ENCODE results near the gene ARHGEF6.
"Not testable (repeated sequence)": the region's sequence is repeated elsewhere in the genome, so short reads cannot be mapped to it uniquely, and the experiment has no call there.

The ARHGEF6 gene, protein sequence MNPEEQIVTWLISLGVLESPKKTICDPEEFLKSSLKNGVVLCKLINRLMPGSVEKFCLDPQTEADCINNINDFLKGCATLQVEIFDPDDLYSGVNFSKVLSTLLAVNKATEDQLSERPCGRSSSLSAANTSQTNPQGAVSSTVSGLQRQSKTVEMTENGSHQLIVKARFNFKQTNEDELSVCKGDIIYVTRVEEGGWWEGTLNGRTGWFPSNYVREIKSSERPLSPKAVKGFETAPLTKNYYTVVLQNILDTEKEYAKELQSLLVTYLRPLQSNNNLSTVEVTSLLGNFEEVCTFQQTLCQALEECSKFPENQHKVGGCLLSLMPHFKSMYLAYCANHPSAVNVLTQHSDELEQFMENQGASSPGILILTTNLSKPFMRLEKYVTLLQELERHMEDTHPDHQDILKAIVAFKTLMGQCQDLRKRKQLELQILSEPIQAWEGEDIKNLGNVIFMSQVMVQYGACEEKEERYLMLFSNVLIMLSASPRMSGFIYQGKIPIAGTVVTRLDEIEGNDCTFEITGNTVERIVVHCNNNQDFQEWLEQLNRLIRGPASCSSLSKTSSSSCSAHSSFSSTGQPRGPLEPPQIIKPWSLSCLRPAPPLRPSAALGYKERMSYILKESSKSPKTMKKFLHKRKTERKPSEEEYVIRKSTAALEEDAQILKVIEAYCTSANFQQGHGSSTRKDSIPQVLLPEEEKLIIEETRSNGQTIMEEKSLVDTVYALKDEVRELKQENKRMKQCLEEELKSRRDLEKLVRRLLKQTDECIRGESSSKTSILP

DNA sequence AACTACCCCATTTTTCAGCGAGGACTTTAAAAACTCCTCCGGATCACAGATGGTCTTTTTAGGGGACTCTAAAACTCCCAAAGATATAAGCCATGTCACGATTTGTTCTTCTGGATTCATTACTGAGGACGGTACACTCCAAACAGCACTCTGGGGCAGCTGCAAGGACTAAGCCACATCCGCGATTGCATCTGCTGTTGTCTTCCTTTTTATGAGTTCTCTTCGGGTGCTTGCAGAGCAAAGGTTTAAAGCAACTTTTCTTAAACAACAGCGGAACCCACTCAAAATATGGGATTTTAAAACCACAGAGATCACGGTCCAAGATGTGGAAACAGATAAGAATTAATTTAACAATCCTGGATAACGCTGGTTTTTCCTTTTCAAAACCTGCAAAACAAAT lies at the start of gene ARHGEF6:
Gene ARHGEF6 (minus strand): TSS at position 170 of the 400 bp plus-strand sequence. CDS start 50 bp downstream, at position 120.
- DNase-seq = no peak

DNA sequence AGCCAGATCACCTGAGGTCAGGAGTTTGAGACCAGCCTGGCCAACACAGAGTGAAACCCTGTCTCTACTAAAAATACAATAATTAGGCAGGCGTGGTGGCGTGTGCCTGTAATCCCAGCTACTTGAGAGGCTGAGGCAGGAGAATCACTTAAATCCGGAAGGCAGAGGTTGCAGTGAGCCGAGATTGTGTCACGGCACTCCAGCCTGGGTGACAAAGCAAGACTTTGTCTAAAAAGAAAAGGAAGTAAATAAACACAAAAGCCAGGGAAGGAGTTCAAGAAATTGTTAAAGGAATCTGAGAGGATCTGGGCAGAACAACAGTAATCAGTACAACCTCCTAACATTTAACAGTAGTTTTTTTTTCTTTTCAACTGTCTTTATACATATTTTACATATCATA lies 48.7 kb upstream of the ARHGEF6 start:
- DNase-seq = no peak

DNA sequence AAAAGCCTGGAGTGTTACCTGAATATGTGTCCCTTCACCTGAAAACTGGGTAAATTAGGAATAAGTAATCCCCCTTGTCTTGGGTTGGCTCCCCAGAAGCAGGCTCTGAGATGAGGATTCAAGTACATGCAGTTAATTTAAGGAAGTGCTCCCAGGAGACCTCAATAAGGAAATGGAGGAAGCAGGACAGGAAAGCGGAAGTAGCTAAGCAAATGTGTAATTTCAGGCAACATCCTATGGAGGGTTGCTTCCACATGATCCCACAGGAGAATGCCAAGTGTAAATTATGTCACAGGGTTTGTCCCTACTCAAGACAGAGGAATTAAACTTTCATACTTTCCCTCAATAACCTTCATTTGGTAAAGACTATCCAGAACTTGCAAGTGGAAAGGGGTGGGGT lies 48.1 kb upstream of the ARHGEF6 start:
- DNase-seq = no peak

DNA sequence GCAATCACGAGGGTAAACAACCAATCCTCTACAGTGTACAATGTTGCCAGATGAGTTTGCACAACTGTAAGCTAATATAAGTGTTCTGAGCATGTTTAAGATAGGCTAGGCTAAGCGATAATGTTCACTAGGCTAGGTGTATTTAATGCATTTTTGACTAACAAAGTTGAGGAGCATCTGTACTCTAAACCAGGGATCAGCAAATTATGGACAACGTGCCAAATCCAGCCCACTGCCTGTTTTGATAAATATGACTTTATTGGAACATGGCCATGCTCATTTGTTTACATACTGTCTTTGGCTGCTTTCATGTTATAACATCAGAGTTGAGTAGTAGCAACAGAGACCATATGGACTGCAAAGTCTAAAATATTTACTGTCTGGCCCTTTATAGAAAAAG lies 46.3 kb upstream of the ARHGEF6 start:
- no peak for DNase-seq

DNA sequence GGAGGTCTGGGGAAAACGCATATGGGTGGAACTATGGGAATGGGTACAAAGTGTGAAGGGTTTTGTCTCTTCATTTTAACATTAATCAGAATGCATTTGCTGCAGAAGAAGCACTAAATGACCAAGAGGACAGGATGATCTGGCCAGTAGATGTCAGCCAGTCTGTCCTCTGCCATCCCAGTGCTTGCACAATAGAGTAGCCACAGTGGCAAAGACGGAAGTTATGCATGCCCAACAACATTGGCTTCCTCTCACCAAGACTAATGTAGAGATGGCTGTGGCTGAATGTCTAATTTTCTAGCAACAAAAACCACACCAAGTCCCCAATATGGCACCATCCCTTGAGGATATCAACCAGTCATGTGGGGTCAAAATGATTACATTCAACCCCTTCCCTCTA lies 45.0 kb upstream of the ARHGEF6 start:
- no peak for DNase-seq

DNA sequence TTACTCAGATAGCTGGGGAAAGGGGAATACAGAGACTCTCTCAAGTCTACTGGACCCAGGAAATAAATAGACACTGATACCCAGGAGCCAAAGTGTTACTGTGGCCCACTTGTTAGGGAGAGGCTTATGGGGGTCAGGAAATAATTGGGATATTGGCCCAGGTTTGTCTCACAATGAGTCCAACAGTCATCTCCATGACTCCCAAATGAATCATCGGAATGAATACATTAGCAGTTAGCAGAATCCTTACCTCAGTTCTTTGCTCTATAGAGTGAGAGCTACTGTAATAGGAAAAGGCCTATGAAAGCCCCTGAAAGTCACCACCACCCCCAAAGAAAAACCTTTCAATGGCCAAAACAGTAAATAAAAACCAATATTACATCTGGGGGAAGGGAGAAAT lies 42.4 kb upstream of the ARHGEF6 start:
- DNase-seq = no peak

DNA sequence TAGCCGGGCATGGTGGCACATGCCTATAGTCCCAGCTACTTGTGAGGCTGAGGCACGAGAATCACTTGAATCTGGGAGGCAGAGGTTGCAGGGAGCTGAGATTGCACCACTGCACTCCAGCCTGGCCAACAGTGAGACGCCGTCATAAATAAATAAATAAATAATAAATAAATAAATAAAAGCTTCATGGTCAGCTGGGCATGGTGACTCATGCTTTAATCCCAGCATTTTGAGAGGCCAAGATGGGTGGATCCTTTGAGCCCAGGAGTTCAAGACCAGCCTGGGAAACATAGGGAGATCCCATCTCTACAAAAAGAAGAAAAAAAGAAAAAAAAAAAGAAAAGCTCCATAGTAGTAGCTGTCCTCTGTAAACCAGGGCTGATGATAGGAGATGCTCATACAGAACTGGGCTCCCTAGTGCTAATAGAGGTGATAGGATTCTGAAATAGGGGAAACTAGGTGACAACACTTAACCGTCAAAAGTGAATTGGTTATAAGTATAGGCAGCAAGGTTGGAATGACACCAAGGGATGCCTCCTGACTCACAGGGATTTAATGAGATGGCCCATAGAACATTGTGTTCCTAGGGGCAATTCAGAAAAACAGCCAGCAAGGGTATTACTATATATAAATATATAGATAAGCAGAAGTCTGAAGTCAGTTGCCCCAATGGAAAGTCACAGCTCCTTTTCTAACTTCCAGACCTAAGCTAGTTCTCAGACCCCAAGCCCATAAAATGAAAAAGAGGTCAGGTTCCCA lies 41.8 kb upstream of the ARHGEF6 start:
- no peak for DNase-seq

DNA sequence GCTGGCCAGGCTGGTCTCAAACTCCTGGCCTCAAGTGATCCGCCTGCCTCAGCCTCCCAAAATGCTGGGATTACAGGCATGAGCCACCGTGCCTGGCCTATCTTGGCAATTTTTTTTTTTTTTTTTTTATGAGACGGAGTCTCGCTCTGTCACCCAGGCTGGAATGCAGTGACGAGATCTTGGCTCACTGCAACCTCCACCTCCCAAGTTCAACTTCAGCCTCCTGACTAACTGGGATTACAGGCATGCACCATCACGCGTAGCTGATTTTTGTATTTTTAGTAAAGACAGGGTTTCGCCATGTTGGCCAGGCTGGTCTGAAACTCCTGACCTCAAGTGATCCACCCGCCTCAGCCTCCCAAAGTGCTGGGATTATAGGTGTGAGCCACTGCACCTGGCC lies 39.0 kb upstream of the ARHGEF6 start:
- not testable (repeated sequence) for DNase-seq

DNA sequence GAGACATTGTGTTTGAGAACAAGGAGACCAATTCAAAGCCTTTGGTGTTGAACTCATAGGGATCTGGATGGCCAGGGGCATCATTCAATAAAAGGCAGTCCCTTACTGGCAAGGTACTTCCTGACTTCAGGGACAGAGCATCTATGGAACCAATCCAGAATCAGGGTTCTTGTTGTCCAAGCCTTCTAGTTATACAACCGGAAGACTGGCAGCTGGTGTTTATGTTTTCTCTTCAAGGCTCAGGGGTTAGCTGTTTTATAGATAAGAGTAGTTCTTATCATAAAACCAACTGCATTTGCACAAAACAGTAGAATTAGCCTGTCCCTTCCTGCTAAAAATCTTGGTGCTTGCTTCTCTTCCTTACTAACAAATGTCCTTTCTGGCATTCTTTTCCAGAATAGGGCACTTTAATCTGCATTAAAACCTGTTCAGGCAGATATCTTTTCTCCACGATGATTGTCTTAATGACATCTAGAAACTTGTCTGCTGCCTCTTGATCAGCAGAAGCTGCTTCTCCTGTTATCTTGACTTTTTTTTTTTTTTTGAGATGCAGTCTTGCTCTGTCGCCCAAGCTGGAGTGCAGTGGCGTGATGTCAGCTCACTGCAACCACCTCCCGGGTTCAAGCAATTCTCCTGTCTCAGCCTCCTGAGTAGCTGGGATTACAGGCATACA lies 38.4 kb upstream of the ARHGEF6 start:
- DNase-seq = no peak

DNA sequence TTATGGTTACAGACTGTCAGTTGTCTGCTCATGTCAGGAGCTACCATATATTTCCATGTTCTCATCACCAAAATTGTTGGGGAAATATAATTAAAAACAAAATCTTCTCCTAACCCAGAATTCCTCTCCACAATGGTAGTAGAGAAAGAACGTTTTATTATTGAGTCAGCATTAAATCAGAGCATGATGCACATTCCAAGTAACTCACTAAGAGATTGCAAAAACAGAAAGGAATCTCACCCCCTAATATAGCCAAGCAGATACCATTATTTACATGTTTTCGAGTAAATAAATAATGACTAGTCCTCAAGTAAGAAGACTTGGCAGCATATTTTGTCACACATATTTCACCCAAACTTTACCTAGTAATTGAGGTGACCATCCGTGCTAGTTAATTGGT lies 36.2 kb upstream of the ARHGEF6 start:
- DNase-seq = no peak

DNA sequence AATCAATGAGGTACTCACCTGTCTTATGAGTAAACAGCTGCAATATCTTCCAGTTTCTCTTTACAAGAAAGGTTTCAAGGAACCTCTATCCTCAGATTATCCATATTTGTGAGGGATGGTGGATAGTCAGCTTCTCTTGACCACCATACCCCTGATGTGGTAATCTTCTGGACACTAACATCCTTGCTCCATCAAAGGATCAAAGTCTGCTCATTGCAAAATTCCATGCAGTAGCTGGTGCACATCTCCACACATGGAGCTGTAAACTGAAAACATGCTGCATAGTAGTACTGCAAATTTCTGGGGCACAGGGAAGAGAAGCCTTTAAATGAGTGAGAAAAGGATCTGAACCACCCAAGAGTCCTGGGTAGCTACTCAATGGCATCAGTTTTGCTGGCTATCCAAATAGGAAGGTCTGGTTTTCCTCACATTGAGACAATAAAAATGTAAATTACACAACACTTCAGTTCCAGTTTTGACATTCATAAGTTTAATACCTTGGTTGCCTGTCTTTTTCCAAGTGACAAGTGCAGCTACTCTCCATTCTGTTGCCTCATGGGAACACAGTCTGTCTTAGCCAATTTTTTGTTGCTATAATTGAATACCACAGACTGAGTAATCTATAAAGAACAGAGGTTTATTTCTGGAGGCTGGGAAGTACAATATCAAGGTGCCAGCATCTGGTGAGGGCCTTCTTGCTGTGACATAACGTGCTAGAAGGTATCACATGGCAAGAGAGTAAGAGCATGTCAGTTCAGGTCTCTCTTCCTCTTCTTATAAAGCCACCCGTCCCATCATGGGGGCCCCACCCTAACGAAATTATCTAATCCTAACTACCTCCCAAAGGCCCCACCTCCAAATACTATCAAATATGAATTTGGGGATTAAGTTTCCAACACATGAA lies 34.4 kb upstream of the ARHGEF6 start:
- DNase-seq = no peak

DNA sequence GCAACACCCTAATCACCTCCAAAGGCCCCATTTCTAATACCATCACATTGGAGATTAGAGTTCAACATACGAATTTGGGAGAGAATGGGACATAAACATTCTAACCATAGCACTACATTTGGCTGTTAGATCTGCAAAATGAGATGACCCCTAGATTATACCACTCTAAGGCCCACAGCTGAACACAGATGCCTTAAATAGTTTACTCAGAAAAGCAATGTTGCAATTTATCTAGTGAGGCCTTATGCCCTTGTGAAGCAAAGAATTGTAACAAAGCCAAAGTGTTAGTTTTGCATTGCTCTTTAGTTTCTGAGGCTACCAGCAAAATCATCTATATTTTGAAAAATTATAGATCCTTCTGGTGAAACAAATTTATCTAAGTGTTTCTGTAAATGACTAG lies 31.6 kb upstream of the ARHGEF6 start:
- DNase-seq = no peak

DNA sequence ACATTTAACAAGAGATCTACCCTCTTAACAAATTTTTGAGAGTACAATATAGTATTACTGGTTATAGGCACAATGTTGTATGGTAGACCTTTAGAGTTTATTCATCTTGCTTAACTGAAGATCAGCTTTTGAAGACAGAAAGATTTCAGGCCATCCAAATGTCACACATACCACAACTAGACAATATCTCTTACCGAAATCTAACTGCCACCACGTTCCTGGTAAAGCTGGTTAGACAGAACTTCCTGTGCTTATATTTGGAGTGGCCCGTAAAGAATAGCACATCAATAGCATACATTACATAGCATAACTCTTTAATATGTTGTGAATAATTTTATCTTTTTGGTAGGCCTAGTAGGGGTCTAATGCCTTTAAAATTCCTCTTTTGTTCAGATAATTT lies 29.8 kb upstream of the ARHGEF6 start:
- DNase-seq = no peak

DNA sequence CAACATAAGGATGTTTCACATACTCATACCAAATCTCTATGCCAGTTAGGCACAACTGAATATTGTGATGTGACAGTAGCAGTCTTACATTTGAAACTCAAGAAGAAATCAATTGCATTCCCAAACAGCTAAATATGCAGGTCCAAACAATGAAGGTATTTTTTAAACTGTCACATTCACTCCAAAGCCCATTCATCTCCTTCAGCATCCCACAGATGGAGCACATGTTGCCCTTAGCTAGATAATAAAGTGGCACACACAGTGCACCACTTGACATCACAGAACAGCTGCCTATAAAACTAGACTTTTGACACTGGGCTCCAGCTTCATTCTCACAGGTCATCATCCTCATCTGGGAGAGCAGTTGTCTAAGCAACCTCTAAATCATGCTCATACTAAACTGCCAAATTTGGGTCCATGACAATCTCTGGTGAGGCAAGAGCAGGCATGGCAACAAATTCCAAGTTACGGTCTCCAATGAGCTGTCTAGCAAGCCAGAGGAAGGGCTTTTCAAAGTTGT lies 26.2 kb upstream of the ARHGEF6 start:
- DNase-seq = no peak

DNA sequence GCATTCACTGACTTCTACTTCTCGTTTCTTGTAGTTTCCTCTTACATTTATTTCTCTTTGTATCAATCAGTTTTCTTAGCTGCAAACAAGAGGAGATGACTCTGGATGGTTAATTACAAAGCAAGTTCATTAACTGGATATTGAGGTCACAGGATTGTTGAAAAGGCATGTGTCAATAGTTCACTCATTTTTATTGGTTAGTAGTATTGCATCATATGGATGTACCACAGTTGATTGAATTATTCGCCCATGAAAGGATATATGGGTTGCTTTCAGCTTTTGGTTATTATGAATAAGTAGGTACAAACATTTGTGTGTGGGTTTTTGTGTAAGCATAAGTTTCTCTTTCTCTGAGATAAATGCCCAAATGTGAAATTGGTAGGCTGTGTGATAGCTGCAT lies 21.8 kb upstream of the ARHGEF6 start:
- DNase-seq = no peak

DNA sequence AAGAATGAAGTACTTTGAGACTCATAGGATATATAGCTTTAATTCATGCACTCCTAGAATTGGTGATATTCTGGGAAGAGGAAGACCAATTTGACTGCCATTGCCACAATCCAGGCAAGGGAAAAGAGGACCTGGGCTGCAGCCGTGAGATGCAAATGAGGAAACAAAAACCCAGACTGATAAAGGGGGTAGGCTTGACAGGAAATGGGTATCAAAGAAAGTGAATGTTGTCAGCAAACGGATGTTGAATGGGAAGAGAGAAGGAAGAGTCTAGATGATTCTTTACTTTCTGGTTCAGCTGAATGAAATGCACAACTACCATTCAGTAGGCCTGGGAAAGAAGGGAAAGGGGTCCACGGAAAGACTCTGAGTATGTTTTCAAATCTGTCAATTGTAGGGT lies 17.1 kb upstream of the ARHGEF6 start:
- no peak for DNase-seq

DNA sequence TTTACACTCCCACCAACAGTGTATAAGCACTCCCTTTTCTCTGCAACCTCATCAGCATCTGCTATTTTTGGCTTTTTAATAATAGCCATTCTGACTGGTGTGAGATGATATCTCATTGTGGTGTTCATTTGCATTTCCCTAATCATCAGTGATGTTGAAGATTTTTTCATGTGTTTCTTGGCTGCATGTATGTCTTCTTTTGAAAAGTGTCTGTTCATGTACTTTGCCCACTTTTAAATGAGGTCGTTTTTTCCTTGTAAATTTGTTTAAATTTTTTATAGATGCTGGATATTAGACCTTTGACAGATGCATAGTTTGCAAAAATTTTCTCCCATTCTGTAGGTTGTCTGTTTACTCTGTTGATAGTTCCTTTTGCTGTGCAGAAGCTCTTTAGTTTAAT lies 14.4 kb upstream of the ARHGEF6 start:
- not testable (repeated sequence) for DNase-seq

DNA sequence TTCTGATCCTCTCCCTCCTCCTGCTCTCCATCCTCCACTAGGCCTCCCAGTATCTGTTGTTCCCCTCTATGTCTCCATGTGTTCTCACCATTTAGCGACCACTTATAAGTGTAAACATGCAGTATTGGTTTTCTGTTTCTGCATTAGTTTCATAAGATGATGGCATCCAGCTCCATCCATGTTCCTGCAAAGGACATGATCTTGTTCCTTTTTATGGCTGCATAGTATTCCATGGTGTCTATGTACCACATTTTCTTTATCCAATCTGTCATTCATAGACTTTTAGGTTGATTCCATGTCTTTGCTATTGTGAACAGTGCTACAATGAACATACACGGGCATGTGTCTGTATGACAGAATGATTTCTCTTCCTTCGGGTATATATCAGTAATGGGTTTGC lies 13.9 kb upstream of the ARHGEF6 start:
- DNase-seq = not testable (repeated sequence)

DNA sequence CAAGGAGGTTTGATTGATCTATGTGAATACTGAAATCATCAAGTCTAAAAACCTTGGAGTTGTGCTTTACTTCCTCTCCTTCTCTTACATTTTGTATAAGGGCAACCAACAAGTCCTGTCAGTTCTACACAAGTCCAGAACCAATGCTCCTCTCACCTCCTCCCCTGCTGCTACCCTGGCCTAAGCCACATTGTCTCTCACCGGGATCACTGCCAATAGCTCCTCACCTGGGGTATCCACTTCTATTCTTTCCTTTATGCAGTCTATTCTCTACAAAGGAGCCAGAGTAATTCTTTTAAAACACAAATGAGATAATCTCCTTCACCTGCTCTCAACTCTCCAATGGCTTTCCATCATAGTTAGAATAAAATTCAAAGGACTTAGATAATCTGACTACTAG lies 13.3 kb upstream of the ARHGEF6 start:
- no peak for DNase-seq

DNA sequence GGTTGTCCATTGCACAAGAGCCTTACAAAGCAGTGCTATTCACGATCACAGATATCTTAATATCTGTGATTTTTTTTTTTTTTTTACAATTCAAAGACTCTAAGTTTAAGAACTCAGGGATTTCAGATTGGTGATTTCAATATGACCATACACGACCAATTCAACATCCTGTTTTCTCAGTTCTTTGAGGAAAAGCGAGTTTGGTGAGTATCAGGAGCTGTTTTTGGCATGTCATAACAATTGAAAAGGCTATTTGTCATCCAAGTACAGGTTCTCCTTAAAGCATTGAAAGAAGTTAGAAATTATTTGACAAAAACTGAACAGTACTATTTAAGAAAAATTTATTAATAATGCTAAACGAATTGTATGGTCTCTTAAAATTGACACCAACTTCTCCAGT lies 9.1 kb upstream of the ARHGEF6 start:
- no peak for DNase-seq

DNA sequence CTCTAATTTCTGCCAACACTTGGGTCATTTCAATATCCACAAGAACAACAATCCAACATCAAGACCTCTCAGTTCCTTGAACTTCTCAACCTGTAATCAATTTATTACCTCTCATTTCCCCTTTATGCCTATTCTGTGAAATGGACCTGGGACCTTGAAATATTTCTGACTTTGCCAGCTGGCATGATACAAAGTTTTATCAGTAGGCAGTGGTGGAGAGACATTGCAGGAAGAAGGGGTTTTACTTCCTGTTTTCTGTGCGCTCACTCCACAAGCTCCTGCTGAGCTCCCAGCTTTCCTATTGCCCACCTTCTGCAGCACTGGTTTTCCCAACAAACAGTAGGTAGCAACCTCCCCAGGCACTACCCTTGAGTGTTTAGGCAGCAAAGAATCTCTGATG lies 3.5 kb upstream of the ARHGEF6 start:
- no peak for DNase-seq

DNA sequence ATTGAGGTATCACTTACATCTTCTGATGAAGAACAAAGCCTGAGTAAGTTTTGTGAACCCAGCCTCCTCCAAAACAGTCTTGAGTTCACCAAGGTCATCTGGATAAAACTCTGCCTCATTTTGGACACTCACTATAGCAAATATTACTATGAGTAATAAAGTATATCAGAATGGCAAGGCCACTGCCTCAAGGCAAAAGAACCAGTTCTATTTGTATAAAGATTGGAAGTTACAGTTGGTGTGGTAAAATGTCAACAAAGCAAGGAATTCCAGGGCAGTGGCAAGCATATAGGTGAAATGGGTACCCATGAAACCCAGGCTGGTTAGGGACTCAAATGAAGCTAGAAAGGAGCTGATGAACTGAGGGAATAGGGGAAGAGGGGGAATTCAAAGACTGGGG lies 2.4 kb upstream of the ARHGEF6 start:
- DNase-seq = no peak

All from stimulated activated naive CD4-positive, alpha-beta T cell treated with Interleukin-2 at 50 U/mL for 16 hours (primary cell).